HG03378 (cell line): ENCODE results near the gene RIOK1.
"Not testable (repeated sequence)": the region's sequence is repeated elsewhere in the genome, so short reads cannot be mapped to it uniquely, and the experiment has no call there.

Experiments
- ATAC-seq: cut with Tn5 transposase; IDR thresholded peaks from one replicate; pipeline ENCODE4 v1.9.1; 2021; ENCODE audit warnings: mild to moderate bottlenecking, moderate library complexity; ENCODE audit not compliant: unreplicated experiment

The RIOK1 gene

GRCh38 chr6:7389451-7390225 is at the start of gene RIOK1, which contains the start of gene CAGE1:
Gene RIOK1, plus strand, starts transcription at chr6:7389808. Its CDS starts 195 bp downstream, at chr6:7390003.
Gene CAGE1, minus strand, starts transcription at chr6:7389742. Its CDS starts 2,569 bp downstream, at chr6:7387173.
- peak; percentile 93 for ATAC-seq

- no peak for ATAC-seq
These were observed 48.3 kb upstream of the RIOK1 start for GRCh38 chr6:7341271-7341670.

- peak; percentile 87 for ATAC-seq
These were observed 47.4 kb upstream of the RIOK1 start for GRCh38 chr6:7341989-7342742.

GRCh38 chr6:7343546-7344475 is 45.8 kb upstream of the RIOK1 start:
- no peak for ATAC-seq

GRCh38 chr6:7344773-7345450 is 44.7 kb upstream of the RIOK1 start:
- not testable (repeated sequence) for ATAC-seq

- ATAC-seq, result not testable (repeated sequence)
These were observed 42.0 kb upstream of the RIOK1 start for GRCh38 chr6:7347551-7347997.

- ATAC-seq, result not testable (repeated sequence)
These were observed 39.0 kb upstream of the RIOK1 start for GRCh38 chr6:7350591-7350990.

GRCh38 chr6:7351916-7352315 is 37.7 kb upstream of the RIOK1 start:
- ATAC-seq, result not testable (repeated sequence)

GRCh38 chr6:7367408-7367807 is 22.2 kb upstream of the RIOK1 start:
- no peak for ATAC-seq

GRCh38 chr6:7373739-7374138 is 15.9 kb upstream of the RIOK1 start:
- no peak for ATAC-seq

- ATAC-seq, result no peak
These were observed 11.6 kb upstream of the RIOK1 start for GRCh38 chr6:7377961-7378360.

- no peak for ATAC-seq
These were observed 10.9 kb upstream of the RIOK1 start for GRCh38 chr6:7378740-7379139.

- no peak for ATAC-seq
These were observed 8.5 kb upstream of the RIOK1 start for GRCh38 chr6:7381092-7381491.

GRCh38 chr6:7389162-7389450 is 502 bp upstream of the RIOK1 start:
- ATAC-seq, result no peak

GRCh38 chr6:7390226-7390878 is 744 bp downstream of the RIOK1 start:
- ATAC-seq, result peak; percentile 20

- ATAC-seq, result no peak
These were observed 1.5 kb downstream of the RIOK1 start for GRCh38 chr6:7391151-7391550.

- no peak for ATAC-seq
These were observed 2.8 kb downstream of the RIOK1 start for GRCh38 chr6:7392402-7392801.

- no peak for ATAC-seq
These were observed 11.5 kb downstream of the RIOK1 start for GRCh38 chr6:7401075-7401474.

- no peak for ATAC-seq
These were observed 13.1 kb downstream of the RIOK1 start for GRCh38 chr6:7402716-7403115.

- ATAC-seq, result no peak
These were observed 14.9 kb downstream of the RIOK1 start for GRCh38 chr6:7404546-7404945.
